ENCODE results near the gene THSD7B.

GRCh38 chr2:136919682-136920081 is 154.3 kb downstream of the THSD7B start:
- TF ChIP-seq GATA2 (IDR thresholded peaks at IDR 0.05; ENCODE audit: low read depth, low read length) (no peak), GATA3 (IDR thresholded peaks at IDR 0.05; ENCODE audit: low read depth, low read length) (no peak)
